Astrocyte (in vitro differentiated cells and primary cell): ENCODE data around the gene IFI16. TPM values are rescaled to one million over a fixed set of nuclear protein-coding genes. Genes with fewer than 3 reads are reported as not detected.
A peak's percentile ranks its signal among the peaks of the same experiment; 100 is the strongest.
"Not testable (repeated sequence)": the region's sequence is repeated elsewhere in the genome, so short reads cannot be mapped to it uniquely, and the experiment has no call there.

ENCODE experiments used
- DNase-seq: peaks from one replicate; pipeline ENCODE4 v3.0.0-alpha.2; 2010; ENCODE audit warnings: low read depth
- FAIRE-seq: peaks from 2 replicates; lab custom pipeline; 2011; peaks lifted over from hg19 to GRCh38; lab: Jason Lieb, UNC
- H2AFZ ChIP-seq: 2 replicates; pipeline ENCODE4 v1.6.0; 2012; ENCODE audit warnings: low read depth, low read length, inconsistent platforms
- H3K27ac ChIP-seq: 2 replicates; pipeline ENCODE4 v1.5.1; 2011; ENCODE audit warnings: low read depth, low read length, inconsistent platforms
- H3K27me3 ChIP-seq: 2 replicates; pipeline ENCODE4 v1.6.0; 2011; ENCODE audit warnings: low read length, inconsistent platforms; ENCODE audit not compliant: insufficient read depth
- H3K36me3 ChIP-seq: 2 replicates; pipeline ENCODE4 v1.5.1; 2011; ENCODE audit warnings: low read length, inconsistent platforms; ENCODE audit not compliant: insufficient read depth
- H3K4me1 ChIP-seq: 2 replicates; pipeline ENCODE4 v1.5.1; 2011; ENCODE audit warnings: low read length, inconsistent platforms; ENCODE audit not compliant: insufficient read depth
- H3K4me2 ChIP-seq: 2 replicates; pipeline ENCODE4 v1.6.0; 2012; ENCODE audit warnings: low read length, inconsistent platforms
- H3K4me3 ChIP-seq: 2 replicates; pipeline ENCODE4 v1.5.1; 2011; ENCODE audit warnings: low read depth, mild to moderate bottlenecking, low read length, inconsistent platforms; ENCODE audit not compliant: insufficient read depth
- H3K79me2 ChIP-seq: 2 replicates; pipeline ENCODE4 v1.6.0; 2012; ENCODE audit warnings: mild to moderate bottlenecking, low read length, inconsistent platforms; ENCODE audit not compliant: insufficient read depth
- H3K9ac ChIP-seq: 2 replicates; pipeline ENCODE4 v1.6.0; 2012; ENCODE audit warnings: mild to moderate bottlenecking, low read length, inconsistent platforms
- H3K9me3 ChIP-seq: 2 replicates; pipeline ENCODE4 v1.5.1; 2012; ENCODE audit warnings: low read depth, mild to moderate bottlenecking, low read length, inconsistent platforms; ENCODE audit not compliant: insufficient read depth
- H4K20me1 ChIP-seq: 2 replicates; pipeline ENCODE4 v1.6.0; 2012; ENCODE audit warnings: low read length, inconsistent platforms; ENCODE audit not compliant: insufficient read depth
- H3K27ac Mint-ChIP-seq: one replicate; pipeline ENCODE4 v1.8.0; 2021; ENCODE audit warnings: mild to moderate bottlenecking, mixed read lengths; ENCODE audit not compliant: unreplicated experiment
- H3K27me3 Mint-ChIP-seq: one replicate; pipeline ENCODE4 v1.8.0; 2021; ENCODE audit warnings: low read depth, mixed read lengths; ENCODE audit not compliant: unreplicated experiment
- H3K36me3 Mint-ChIP-seq: one replicate; pipeline ENCODE4 v1.8.0; 2021; ENCODE audit warnings: low read depth, mixed read lengths; ENCODE audit not compliant: unreplicated experiment
- H3K4me1 Mint-ChIP-seq: one replicate; pipeline ENCODE4 v1.8.0; 2021; ENCODE audit warnings: low read depth, mixed read lengths; ENCODE audit not compliant: unreplicated experiment
- H3K4me3 Mint-ChIP-seq: one replicate; pipeline ENCODE4 v1.8.0; 2021; ENCODE audit warnings: mild to moderate bottlenecking, moderate library complexity, mixed read lengths; ENCODE audit not compliant: unreplicated experiment
- H3K9me3 Mint-ChIP-seq: one replicate; pipeline ENCODE4 v1.8.0; 2021; ENCODE audit warnings: mild to moderate bottlenecking, mixed read lengths; ENCODE audit not compliant: unreplicated experiment
- EZH2 ChIP-seq: IDR thresholded peaks from 2 replicates; pipeline ENCODE4 v1.6.1; 2012; ENCODE audit warnings: mild to moderate bottlenecking, low read length, inconsistent platforms; ENCODE audit not compliant: insufficient read depth
- total RNA-seq: library from RNA; stranded (reverse); gene quantifications from 2 replicates; pipeline ENCODE4 v1.2.1, GENCODE V29; 2021
- TF ChIP-seq, protein P1 (sequence below): IDR thresholded peaks from 2 replicates; pipeline ENCODE4 v1.5.1; 2011; ENCODE audit warnings: low read depth, mild to moderate bottlenecking, inconsistent platforms, low read length, moderate library complexity; ENCODE audit not compliant: insufficient read depth

IFI16 gene
- total RNA-seq, 1 donor from 2014 or later: 109 TPM

GRCh38 chr1:159000625-159001024 is 9.1 kb upstream of the IFI16 start:
- Histone ChIP-seq H3K79me2 (no peaks in the 10 kb centered on the region), H3K27me3 (no peaks in the 10 kb centered on the region), H3K4me2 (peak overlapping the region; percentile 95), H2AFZ (no peak overlapping the region), H3K4me1 (peaks cover 23% of the 10 kb centered on the region), H3K4me3 (peak overlapping the region; percentile 77), H4K20me1 (no peaks in the 10 kb centered on the region), H3K9ac (peak overlapping the region; percentile 91), H3K27ac (peak overlapping the region; percentile 94), H3K36me3 (no peaks in the 10 kb centered on the region), H3K9me3 (no peaks in the 10 kb centered on the region)
- H3K27me3 Mint-ChIP-seq: no peaks in the 10 kb centered on the region
- no peaks in the 10 kb centered on the region for H3K36me3 Mint-ChIP-seq
- H3K9me3 Mint-ChIP-seq: no peaks in the 10 kb centered on the region
- DNase-seq (peak; percentile 90), FAIRE-seq (peak; percentile 93)
- no peak for TF ChIP-seq EZH2
- TF ChIP-seq, protein P1, sequence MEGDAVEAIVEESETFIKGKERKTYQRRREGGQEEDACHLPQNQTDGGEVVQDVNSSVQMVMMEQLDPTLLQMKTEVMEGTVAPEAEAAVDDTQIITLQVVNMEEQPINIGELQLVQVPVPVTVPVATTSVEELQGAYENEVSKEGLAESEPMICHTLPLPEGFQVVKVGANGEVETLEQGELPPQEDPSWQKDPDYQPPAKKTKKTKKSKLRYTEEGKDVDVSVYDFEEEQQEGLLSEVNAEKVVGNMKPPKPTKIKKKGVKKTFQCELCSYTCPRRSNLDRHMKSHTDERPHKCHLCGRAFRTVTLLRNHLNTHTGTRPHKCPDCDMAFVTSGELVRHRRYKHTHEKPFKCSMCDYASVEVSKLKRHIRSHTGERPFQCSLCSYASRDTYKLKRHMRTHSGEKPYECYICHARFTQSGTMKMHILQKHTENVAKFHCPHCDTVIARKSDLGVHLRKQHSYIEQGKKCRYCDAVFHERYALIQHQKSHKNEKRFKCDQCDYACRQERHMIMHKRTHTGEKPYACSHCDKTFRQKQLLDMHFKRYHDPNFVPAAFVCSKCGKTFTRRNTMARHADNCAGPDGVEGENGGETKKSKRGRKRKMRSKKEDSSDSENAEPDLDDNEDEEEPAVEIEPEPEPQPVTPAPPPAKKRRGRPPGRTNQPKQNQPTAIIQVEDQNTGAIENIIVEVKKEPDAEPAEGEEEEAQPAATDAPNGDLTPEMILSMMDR: no peak
- H3K27ac Mint-ChIP-seq: no peak overlapping the region
- peaks cover 3% of the 10 kb centered on the region for H3K4me1 Mint-ChIP-seq
- H3K4me3 Mint-ChIP-seq: peak overlapping the region; percentile 81

GRCh38 chr1:159005161-159005560 is 4.5 kb upstream of the IFI16 start:
- no peaks in the 10 kb centered on the region for H3K9me3 ChIP-seq
- H3K27ac ChIP-seq: no peak overlapping the region
- H3K4me1 ChIP-seq: peaks cover 21% of the 10 kb centered on the region
- peaks cover 2% of the 10 kb centered on the region for H3K79me2 ChIP-seq
- H4K20me1 ChIP-seq: no peaks in the 10 kb centered on the region
- no peak overlapping the region for H3K9ac ChIP-seq
- no peak for FAIRE-seq
- H3K9me3 Mint-ChIP-seq: no peaks in the 10 kb centered on the region
- H3K36me3 Mint-ChIP-seq: no peaks in the 10 kb centered on the region
- H3K4me1 Mint-ChIP-seq: peaks cover 9% of the 10 kb centered on the region
- DNase-seq: no peak
- H3K4me3 ChIP-seq: no peak overlapping the region
- H3K36me3 ChIP-seq: no peaks in the 10 kb centered on the region
- no peaks in the 10 kb centered on the region for H3K27me3 ChIP-seq
- H3K4me2 ChIP-seq: no peak overlapping the region
- H3K4me3 Mint-ChIP-seq: no peak overlapping the region
- no peak overlapping the region for H3K27ac Mint-ChIP-seq
- H2AFZ ChIP-seq: no peak overlapping the region
- no peaks in the 10 kb centered on the region for H3K27me3 Mint-ChIP-seq
- TF ChIP-seq, protein P1: no peak
- no peak for TF ChIP-seq EZH2

DNA sequence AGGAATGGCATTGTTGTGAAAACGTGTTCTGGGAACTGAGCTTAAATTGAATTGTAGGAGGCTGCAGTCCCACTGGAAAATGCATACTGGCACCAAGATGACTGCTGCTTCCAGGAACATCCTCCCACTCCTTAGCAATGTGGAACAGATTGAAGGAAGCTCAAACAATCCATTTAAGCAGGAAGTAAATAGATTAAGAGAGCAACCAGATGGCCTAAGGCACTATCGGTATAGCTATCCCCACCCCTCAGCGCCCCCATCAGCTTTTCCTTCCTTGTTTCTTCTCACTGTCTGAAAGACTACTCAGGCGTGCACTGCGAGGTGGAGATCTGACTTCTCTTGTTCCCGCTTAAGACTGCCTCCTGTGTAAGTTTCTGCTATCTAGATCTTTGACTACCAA is 4.0 kb upstream of the IFI16 start:
- Histone ChIP-seq H3K9me3 (no peaks in the 10 kb centered on the region), H2AFZ (peak overlapping the region; percentile 19), H3K79me2 (peaks cover 7% of the 10 kb centered on the region), H3K9ac (no peak overlapping the region), H3K4me1 (peaks cover 16% of the 10 kb centered on the region), H3K27ac (no peak overlapping the region), H3K36me3 (no peaks in the 10 kb centered on the region), H4K20me1 (no peaks in the 10 kb centered on the region), H3K4me2 (no peak overlapping the region), H3K4me3 (no peak overlapping the region), H3K27me3 (no peaks in the 10 kb centered on the region)
- no peaks in the 10 kb centered on the region for H3K36me3 Mint-ChIP-seq
- H3K9me3 Mint-ChIP-seq: no peaks in the 10 kb centered on the region
- no peaks in the 10 kb centered on the region for H3K27me3 Mint-ChIP-seq
- peak overlapping the region; percentile 48 for H3K27ac Mint-ChIP-seq
- H3K4me3 Mint-ChIP-seq: no peak overlapping the region
- TF ChIP-seq EZH2: no peak
- TF ChIP-seq, protein P1: no peak
- H3K4me1 Mint-ChIP-seq: peaks cover 7% of the 10 kb centered on the region
- no peak for FAIRE-seq
- peak; percentile 37 for DNase-seq

- not testable (repeated sequence) for H3K36me3 ChIP-seq, H3K9me3 Mint-ChIP-seq, H3K4me3 ChIP-seq, H3K36me3 Mint-ChIP-seq, H2AFZ ChIP-seq, H3K9ac ChIP-seq, H4K20me1 ChIP-seq, FAIRE-seq, H3K27ac Mint-ChIP-seq, H3K4me1 Mint-ChIP-seq, DNase-seq, H3K27ac ChIP-seq, H3K9me3 ChIP-seq, H3K27me3 Mint-ChIP-seq, H3K4me2 ChIP-seq, H3K4me3 Mint-ChIP-seq, H3K27me3 ChIP-seq
- peaks cover 11% of the 10 kb centered on the region for H3K4me1 ChIP-seq
- H3K79me2 ChIP-seq: peaks cover 13% of the 10 kb centered on the region
Measured at GRCh38 chr1:159006210-159006807, 3.4 kb upstream of the IFI16 start.
